BLaER1 (cell line): ENCODE measurements around the gene TRIM17.

Source experiments
- H3K27ac ChIP-seq: shearing (Covaris generic); formaldehyde crosslinking; 2 replicates; pipeline ENCODE4 v1.8.1; 2022
- H3K27me3 ChIP-seq: shearing (Covaris generic); formaldehyde crosslinking; 2 replicates; pipeline ENCODE4 v1.8.1; 2022
- H3K36me3 ChIP-seq: shearing (Covaris generic); formaldehyde crosslinking; 2 replicates; pipeline ENCODE4 v1.8.1; 2022
- H3K4me1 ChIP-seq: shearing (Covaris generic); formaldehyde crosslinking; 2 replicates; pipeline ENCODE4 v1.8.1; 2022
- H3K4me2 ChIP-seq: shearing (Covaris generic); formaldehyde crosslinking; 2 replicates; pipeline ENCODE4 v1.8.1; 2022
- H3K4me3 ChIP-seq: shearing (Covaris generic); formaldehyde crosslinking; 2 replicates; pipeline ENCODE4 v1.8.1; 2022
- H3K9ac ChIP-seq: shearing (Covaris generic); formaldehyde crosslinking; 2 replicates; pipeline ENCODE4 v1.8.1; 2022
- H3K9me3 ChIP-seq: shearing (Covaris generic); formaldehyde crosslinking; 2 replicates; pipeline ENCODE4 v1.8.1; 2022
- H4K20me1 ChIP-seq: shearing (Covaris generic); formaldehyde crosslinking; 2 replicates; pipeline ENCODE4 v1.8.1; 2022
- Cebpa-rat ChIP-seq: shearing (Covaris generic); IDR thresholded peaks from 2 replicates; pipeline ENCODE4 v1.8.1; 2022

Gene TRIM17

DNA sequence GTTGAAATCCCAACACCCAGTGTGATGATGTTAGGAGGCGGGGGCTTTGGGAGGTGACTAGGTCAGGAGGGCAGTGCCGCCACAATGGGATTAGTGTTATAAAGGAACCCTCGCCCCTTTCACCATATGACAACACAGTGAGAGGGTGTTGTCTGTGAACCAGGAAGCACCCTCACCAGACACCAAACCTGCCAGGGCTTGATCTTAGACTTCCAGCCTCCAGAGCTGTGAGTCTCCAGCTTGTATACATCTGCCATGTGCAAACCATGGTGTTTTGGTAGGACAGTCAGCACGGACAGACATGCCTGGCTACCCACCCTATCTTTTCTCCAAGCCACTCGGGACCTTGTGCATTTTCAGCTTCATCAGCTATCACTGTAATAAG lies 14.0 kb downstream of the TRIM17 start:
- no peak overlapping the region; the same call in 1 of the 2 replicates for H3K9ac ChIP-seq
- TF ChIP-seq Cebpa-rat = no peak
- peaks cover 87% of the 10 kb centered on the region for H4K20me1 ChIP-seq
- no peak overlapping the region; the same call in 1 of the 2 replicates for H3K27ac ChIP-seq
- H3K4me2 ChIP-seq = peak overlapping the region; percentile 5; the same call in 1 of the 2 replicates
- no peaks in the 10 kb centered on the region for H3K27me3 ChIP-seq
- no peaks in the 10 kb centered on the region for H3K9me3 ChIP-seq
- H3K36me3 ChIP-seq = peaks cover 68% of the 10 kb centered on the region
- peaks cover 37% of the 10 kb centered on the region for H3K4me1 ChIP-seq
- H3K4me3 ChIP-seq = no peak overlapping the region

- Histone ChIP-seq H3K4me3 (no peak overlapping the region), H3K9ac (no peak overlapping the region), H4K20me1 (peaks cover 93% of the 10 kb centered on the region), H3K4me2 (no peak overlapping the region), H3K36me3 (peaks cover 74% of the 10 kb centered on the region), H3K27me3 (no peaks in the 10 kb centered on the region), H3K4me1 (peaks cover 31% of the 10 kb centered on the region), H3K27ac (no peak overlapping the region; the same call in 1 of the 2 replicates), H3K9me3 (no peaks in the 10 kb centered on the region)
- TF ChIP-seq Cebpa-rat = no peak
These were observed 14.7 kb downstream of the TRIM17 start for GRCh38 chr1:228401782-228402640.

DNA sequence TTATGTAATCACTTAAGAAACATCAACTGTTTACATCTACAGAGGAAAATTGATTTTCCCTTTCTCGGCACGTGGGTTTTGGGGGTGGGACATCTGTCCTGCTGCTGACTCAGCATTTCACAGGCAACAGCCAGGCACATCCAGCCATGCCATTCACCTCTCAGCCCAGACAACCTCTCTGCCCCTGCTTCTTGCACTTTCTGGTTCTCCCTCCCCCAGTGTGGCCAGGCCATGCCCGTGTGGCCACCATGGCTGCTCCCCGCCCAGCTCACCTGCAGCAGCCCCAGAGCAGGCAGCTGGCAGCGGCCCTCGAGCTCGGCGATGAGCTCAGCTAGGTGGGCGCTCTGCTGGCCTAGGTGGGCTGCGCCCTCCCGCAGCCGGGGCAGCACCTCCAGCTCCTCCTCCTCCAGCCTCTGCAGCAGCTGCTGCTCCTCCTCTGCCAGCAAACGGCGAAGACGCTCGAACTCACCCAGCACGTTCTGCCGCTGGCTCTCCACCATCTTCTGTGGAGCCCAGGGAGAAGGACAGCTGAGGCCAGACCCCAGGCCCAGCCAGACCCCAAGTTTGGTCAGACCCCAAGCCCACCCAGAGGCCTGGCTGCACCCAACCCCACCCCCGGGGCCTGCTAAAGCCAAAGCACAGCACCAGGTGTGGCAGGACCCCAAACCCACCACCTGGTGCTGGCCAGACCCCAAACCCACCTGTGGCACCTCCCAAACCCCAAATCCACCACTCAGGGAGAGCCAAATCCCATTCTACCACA lies 15.8 kb downstream of the TRIM17 start:
- Histone ChIP-seq H3K9ac (no peak overlapping the region), H3K9me3 (no peaks in the 10 kb centered on the region), H3K4me3 (no peak overlapping the region), H3K27ac (no peak overlapping the region), H3K4me1 (peaks cover 31% of the 10 kb centered on the region), H3K27me3 (no peaks in the 10 kb centered on the region), H4K20me1 (peaks cover 97% of the 10 kb centered on the region), H3K4me2 (no peak overlapping the region), H3K36me3 (peaks cover 86% of the 10 kb centered on the region)
- no peak for TF ChIP-seq Cebpa-rat

GRCh38 chr1:228400237-228400651 lies 16.4 kb downstream of the TRIM17 start:
- no peak overlapping the region for H3K4me3 ChIP-seq
- peaks cover 27% of the 10 kb centered on the region for H3K4me1 ChIP-seq
- peaks cover 97% of the 10 kb centered on the region for H4K20me1 ChIP-seq
- no peak overlapping the region for H3K27ac ChIP-seq
- H3K27me3 ChIP-seq = no peaks in the 10 kb centered on the region
- TF ChIP-seq Cebpa-rat = no peak
- peaks cover 92% of the 10 kb centered on the region for H3K36me3 ChIP-seq
- H3K9me3 ChIP-seq = no peaks in the 10 kb centered on the region
- H3K9ac ChIP-seq = no peak overlapping the region
- no peak overlapping the region for H3K4me2 ChIP-seq

GRCh38 chr1:228399531-228400236 lies 17.0 kb downstream of the TRIM17 start:
- H3K9ac ChIP-seq = no peak overlapping the region
- no peaks in the 10 kb centered on the region for H3K27me3 ChIP-seq
- no peak for TF ChIP-seq Cebpa-rat
- no peak overlapping the region for H3K27ac ChIP-seq
- no peak overlapping the region for H3K4me3 ChIP-seq
- peaks cover 98% of the 10 kb centered on the region for H3K36me3 ChIP-seq
- peaks cover 21% of the 10 kb centered on the region for H3K4me1 ChIP-seq
- no peak overlapping the region for H3K4me2 ChIP-seq
- no peaks in the 10 kb centered on the region for H3K9me3 ChIP-seq
- H4K20me1 ChIP-seq = peaks cover 97% of the 10 kb centered on the region

DNA sequence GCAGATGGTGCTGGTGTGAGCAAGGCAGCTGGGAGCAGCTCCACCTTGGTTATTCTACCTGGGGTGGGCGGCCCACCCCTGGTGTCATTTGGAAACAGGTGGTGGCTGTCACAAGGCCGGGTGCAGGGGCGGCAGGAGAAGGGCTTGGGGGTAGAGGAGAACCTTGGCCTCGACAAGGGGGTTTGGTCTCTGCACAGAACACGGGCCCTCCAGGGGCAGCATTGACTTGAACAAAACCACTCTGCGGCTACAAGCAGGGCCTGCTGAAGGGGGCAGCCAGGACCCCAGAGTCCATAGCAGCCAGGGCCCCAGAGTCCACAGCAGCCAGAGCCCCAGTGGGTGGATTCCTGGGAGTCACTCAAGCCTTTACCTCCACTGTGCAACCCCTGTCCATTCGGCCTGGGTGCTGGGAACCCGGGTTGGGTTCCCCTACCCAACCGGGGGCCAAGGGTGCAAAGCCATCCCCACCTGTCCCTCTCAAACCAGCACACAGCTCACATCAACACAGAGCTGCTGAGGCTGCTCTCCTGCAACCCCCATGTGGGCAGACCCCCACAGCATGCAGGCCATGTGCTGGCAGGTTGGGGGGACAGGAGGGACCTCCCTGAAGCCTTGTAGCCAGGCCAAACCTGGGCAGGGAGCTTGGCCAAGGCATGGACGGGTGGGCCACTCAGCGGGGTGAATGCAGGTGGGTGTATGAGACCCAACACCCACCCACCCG lies 17.8 kb downstream of the TRIM17 start:
- no peak overlapping the region for H3K27ac ChIP-seq
- peaks cover 14% of the 10 kb centered on the region for H3K4me1 ChIP-seq
- H4K20me1 ChIP-seq = peaks cover 97% of the 10 kb centered on the region
- no peaks in the 10 kb centered on the region for H3K9me3 ChIP-seq
- peaks cover 99% of the 10 kb centered on the region for H3K36me3 ChIP-seq
- no peak for TF ChIP-seq Cebpa-rat
- H3K9ac ChIP-seq = no peak overlapping the region
- H3K4me3 ChIP-seq = no peak overlapping the region
- no peaks in the 10 kb centered on the region for H3K27me3 ChIP-seq
- no peak overlapping the region for H3K4me2 ChIP-seq

DNA sequence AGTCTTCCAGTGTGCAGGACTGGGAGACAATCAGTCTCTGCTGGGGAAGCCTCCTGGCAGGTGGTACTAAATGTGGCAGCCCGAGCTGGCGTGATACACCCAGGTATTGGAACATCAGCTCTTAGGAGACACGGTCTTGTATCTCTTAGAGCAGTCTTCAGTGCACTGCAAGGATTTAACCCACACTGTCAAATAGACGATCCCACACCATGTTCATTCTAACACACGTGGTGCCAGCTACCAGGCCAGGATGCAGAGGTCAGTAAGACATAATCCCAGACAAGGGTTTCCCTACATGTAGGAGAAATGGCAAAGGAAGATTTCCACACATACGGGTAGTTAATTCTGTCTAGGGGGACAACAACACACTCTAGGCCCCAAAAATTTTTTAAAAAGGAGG lies 18.7 kb downstream of the TRIM17 start:
- peaks cover 99% of the 10 kb centered on the region for H3K36me3 ChIP-seq
- TF ChIP-seq Cebpa-rat = no peak

DNA sequence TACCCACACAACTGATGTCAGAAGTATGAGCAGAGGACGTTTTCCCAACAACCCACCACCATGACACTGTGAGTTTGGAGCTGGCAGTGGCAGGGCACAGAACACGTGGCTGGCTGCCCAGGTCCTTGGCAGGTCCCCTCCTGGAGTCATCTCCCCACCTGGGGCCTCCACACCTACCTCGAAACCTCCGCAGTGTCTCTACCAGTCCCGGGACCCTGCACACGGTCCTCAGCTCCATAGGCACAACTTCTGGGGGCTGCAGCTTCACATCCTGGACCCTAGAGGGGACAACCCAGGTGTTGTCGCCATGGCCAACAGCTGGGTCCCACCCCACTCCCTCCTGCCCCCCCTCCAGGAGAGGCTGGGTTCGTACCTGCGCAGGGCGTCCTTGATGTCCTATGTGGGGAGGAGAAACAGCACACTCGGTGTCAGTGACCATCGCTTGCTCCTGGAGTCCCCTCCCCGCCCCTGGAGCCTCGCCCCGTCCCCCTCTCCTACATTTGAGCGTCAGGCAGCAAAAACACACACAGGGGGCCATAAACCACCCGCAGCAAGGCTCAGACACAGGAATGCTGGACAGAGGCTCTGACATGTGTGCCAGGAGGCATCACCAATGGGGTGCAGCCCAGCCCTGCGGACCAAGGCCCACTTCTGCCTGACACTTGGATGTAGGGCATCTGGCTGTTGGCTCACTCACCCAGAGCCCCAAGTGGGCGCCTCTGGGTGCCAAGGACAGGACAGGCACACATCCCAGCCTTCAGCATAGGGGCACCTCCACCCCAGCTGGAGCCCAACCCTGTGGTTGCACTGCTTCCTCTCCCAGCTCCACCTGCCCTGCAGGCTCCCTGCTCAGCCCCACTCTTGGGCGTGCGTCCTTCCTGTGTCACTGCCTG lies 19.6 kb downstream of the TRIM17 start:
- no peaks in the 10 kb centered on the region for H3K4me1 ChIP-seq
- peaks cover 99% of the 10 kb centered on the region for H3K36me3 ChIP-seq
- peaks cover 97% of the 10 kb centered on the region for H4K20me1 ChIP-seq
- no peak overlapping the region for H3K4me3 ChIP-seq
- no peak overlapping the region for H3K4me2 ChIP-seq
- H3K27me3 ChIP-seq = no peaks in the 10 kb centered on the region
- no peak for TF ChIP-seq Cebpa-rat
- no peaks in the 10 kb centered on the region for H3K9me3 ChIP-seq
- no peak overlapping the region for H3K27ac ChIP-seq
- H3K9ac ChIP-seq = no peak overlapping the region

More for the DNA sequence above, 18.7 kb downstream of the TRIM17 start:
- no peak overlapping the region for H3K4me3 ChIP-seq
- peaks cover 97% of the 10 kb centered on the region for H4K20me1 ChIP-seq
- no peak overlapping the region for H3K9ac ChIP-seq
- H3K9me3 ChIP-seq = no peaks in the 10 kb centered on the region
- H3K27ac ChIP-seq = no peak overlapping the region
- peaks cover 4% of the 10 kb centered on the region; the same call in 1 of the 2 replicates for H3K4me1 ChIP-seq
- H3K27me3 ChIP-seq = no peaks in the 10 kb centered on the region
- no peak overlapping the region for H3K4me2 ChIP-seq
